Calu3 (cell line): Measurements from ENCODE around the gene CEP85. TPM values are rescaled to one million over a fixed set of nuclear protein-coding genes. Genes with fewer than 3 reads are reported as not detected.

Experiments
- BruUV-seq: library from RNA; stranded (reverse); fragments of 400-500 nt; replicated peaks from 2 replicates; lab custom pipeline; 2021; lab: Mats Ljungman, UMichigan
- CTCF ChIA-PET: fragments of 300-600 bp; sonication (Branson Sonifier 250); formaldehyde crosslinking; loops from one replicate; lab custom pipeline; 2022; ENCODE audit warnings: antibody characterized with exemption; lab: Charles Lee
- DNase-seq: peaks from one replicate; pipeline ENCODE4 v3.0.0; 2022
- H3K27ac Mint-ChIP-seq: one replicate; pipeline ENCODE4 v1.8.0; 2022; ENCODE audit warnings: mixed read lengths; ENCODE audit not compliant: unreplicated experiment
- H3K27me3 Mint-ChIP-seq: one replicate; pipeline ENCODE4 v1.8.0; 2022; ENCODE audit warnings: mixed read lengths; ENCODE audit not compliant: unreplicated experiment
- H3K36me3 Mint-ChIP-seq: one replicate; pipeline ENCODE4 v1.8.0; 2022; ENCODE audit warnings: mild to moderate bottlenecking, moderate library complexity, mixed read lengths; ENCODE audit not compliant: insufficient read depth, unreplicated experiment
- H3K4me1 Mint-ChIP-seq: one replicate; pipeline ENCODE4 v1.8.0; 2022; ENCODE audit warnings: mild to moderate bottlenecking, low read depth, mixed read lengths; ENCODE audit not compliant: unreplicated experiment
- H3K4me3 Mint-ChIP-seq: one replicate; pipeline ENCODE4 v1.8.0; 2022; ENCODE audit warnings: mild to moderate bottlenecking, low read depth, moderate library complexity, mixed read lengths; ENCODE audit not compliant: unreplicated experiment
- H3K9me3 Mint-ChIP-seq: one replicate; pipeline ENCODE4 v1.8.0; 2022; ENCODE audit warnings: low read depth, mixed read lengths; ENCODE audit not compliant: unreplicated experiment
- intact Hi-C: fragments of 100-400 bp; cut with micrococcal nuclease; formaldehyde crosslinking; loops from one replicate; pipeline ENCODE4 v1.10.0; 2022; ENCODE audit not compliant: unreplicated experiment
- total RNA-seq: library from RNA; stranded (reverse); gene quantifications from 2 replicates; pipeline ENCODE4 v1.2.3, GENCODE V29; 2022
- TF ChIP-seq, protein P1 (sequence below): fragments of 200-600 bp; IDR thresholded peaks from one replicate; pipeline ENCODE4 v1.8.0; 2022; ENCODE audit warnings: antibody characterized with exemption; ENCODE audit not compliant: unreplicated experiment

The CEP85 gene
- total RNA-seq, 1 experiment from 2014 or later = 19.9 TPM

DNA sequence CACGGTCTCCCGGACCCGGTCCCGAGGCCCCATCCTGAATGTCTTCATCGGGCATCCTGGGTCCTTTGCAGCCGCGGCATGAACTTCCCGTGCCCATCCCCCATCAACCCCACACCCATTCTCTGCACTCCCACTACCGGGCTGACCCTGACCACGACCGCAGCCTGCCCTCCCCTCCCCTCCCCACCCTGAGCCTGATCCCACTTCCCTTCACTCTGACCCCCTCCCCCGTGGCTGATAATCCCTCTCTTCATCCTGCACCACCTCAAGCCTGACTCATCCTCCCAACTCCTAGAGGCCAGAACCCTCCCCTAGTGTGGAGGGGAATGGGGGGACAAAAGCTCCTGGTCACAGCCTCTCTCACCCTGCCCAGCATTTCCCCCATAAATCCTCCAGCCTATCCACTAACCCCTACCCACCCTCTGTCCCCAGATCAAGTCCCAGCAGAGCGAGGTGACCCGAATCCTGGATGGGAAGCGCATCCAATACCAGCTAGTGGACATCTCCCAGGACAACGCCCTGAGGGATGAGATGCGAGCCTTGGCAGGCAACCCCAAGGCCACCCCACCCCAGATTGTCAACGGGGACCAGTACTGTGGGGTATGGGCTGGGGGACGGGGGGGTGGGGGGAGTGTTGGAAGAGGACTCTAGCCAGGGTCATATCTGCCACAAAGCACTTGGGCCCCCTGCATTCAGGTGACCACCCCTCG lies 46.5 kb downstream of the CEP85 start:
- H3K27me3 Mint-ChIP-seq = no peaks in the 10 kb centered on the region
- H3K9me3 Mint-ChIP-seq = no peaks in the 10 kb centered on the region
- H3K4me1 Mint-ChIP-seq = peaks cover 59% of the 10 kb centered on the region
- TF ChIP-seq, protein P1, sequence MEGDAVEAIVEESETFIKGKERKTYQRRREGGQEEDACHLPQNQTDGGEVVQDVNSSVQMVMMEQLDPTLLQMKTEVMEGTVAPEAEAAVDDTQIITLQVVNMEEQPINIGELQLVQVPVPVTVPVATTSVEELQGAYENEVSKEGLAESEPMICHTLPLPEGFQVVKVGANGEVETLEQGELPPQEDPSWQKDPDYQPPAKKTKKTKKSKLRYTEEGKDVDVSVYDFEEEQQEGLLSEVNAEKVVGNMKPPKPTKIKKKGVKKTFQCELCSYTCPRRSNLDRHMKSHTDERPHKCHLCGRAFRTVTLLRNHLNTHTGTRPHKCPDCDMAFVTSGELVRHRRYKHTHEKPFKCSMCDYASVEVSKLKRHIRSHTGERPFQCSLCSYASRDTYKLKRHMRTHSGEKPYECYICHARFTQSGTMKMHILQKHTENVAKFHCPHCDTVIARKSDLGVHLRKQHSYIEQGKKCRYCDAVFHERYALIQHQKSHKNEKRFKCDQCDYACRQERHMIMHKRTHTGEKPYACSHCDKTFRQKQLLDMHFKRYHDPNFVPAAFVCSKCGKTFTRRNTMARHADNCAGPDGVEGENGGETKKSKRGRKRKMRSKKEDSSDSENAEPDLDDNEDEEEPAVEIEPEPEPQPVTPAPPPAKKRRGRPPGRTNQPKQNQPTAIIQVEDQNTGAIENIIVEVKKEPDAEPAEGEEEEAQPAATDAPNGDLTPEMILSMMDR = no peak
- H3K27ac Mint-ChIP-seq = peak overlapping the region; percentile 92
- no peak for DNase-seq
- CTCF ChIA-PET = interaction anchor here (0.6 to 0.9 kb wide), 2 partner anchors 8 to 19 kb away, joined by 3 to 4 read pairs; no protein-coding TSS in a partner anchor
- no TSS peak for BruUV-seq
- peak overlapping the region; percentile 81 for H3K4me3 Mint-ChIP-seq
- peaks cover 76% of the 10 kb centered on the region for H3K36me3 Mint-ChIP-seq
- intact Hi-C loops = no loop called here

DNA sequence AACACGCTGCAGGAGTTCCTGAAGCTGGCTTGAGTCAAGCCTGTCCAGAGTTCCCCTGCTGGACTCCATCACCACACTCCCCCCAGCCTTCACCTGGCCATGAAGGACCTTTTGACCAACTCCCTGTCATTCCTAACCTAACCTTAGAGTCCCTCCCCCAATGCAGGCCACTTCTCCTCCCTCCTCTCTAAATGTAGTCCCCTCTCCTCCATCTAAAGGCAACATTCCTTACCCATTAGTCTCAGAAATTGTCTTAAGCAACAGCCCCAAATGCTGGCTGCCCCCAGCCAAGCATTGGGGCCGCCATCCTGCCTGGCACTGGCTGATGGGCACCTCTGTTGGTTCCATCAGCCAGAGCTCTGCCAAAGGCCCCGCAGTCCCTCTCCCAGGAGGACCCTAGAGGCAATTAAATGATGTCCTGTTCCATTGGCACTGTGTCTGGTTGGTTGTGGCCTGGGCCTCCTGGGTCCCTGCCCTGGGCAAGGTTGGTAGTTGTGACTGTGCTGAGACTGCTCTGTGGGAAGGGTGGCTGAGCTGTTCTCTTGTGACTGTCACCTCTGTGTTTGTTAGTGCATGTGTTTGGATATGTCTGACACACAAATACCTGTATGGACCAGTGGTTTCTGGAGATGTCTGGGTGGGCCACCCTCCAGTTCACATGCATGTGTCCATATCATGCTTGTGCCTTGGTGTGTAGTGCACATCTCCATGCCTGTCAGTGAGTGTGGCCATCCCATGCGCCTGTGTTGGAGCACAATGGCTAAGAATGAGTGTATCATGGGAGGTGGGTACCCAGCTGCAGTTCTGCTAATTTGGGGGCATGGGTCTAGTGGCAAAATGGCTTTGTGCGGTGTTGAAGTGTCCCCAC lies 47.3 kb downstream of the CEP85 start:
- CTCF ChIA-PET = interaction anchor here (0.6 to 0.9 kb wide), 2 partner anchors 18 to 168 kb away, joined by 3 to 4 read pairs; no protein-coding TSS in a partner anchor
- no peaks in the 10 kb centered on the region for H3K27me3 Mint-ChIP-seq
- peak overlapping the region; percentile 92 for H3K27ac Mint-ChIP-seq
- H3K9me3 Mint-ChIP-seq = no peaks in the 10 kb centered on the region
- H3K4me1 Mint-ChIP-seq = peaks cover 51% of the 10 kb centered on the region
- peak overlapping the region; percentile 81 for H3K4me3 Mint-ChIP-seq
- peaks cover 70% of the 10 kb centered on the region for H3K36me3 Mint-ChIP-seq
- TF ChIP-seq, protein P1 = no peak
- no peak for DNase-seq
- intact Hi-C loops = no loop called here
- BruUV-seq = TSS peak; percentile 85

DNA sequence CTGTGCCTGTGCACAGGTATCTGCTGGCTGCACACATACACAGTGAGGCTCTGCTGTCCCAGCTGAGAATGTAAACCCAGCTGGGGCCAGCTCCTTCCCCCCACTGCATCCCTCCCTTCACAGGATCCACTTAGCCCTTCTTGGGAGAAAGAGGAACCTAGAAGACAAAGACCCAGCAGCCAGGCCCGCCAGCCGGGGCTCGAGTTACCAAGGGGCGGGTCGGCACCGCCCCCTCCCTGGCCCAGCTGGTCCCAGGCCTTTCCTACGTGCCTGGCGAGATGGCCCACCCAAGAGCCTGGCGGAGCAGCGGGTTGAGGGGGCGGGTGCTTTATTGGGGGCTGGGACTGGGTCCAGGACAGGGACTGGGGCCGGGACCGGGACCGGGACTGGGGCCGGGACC lies 48.0 kb downstream of the CEP85 start:
- CTCF ChIA-PET = interaction anchor here (0.6 kb wide), 1 partner anchor 169 kb away, joined by 4 read pairs; no protein-coding TSS in a partner anchor
- H3K9me3 Mint-ChIP-seq = no peaks in the 10 kb centered on the region
- H3K36me3 Mint-ChIP-seq = peaks cover 67% of the 10 kb centered on the region
- DNase-seq = no peak
- intact Hi-C loops = no loop called here
- TF ChIP-seq, protein P1 = no peak
- H3K27me3 Mint-ChIP-seq = no peaks in the 10 kb centered on the region
- H3K4me3 Mint-ChIP-seq = no peak overlapping the region
- peak overlapping the region; percentile 92 for H3K27ac Mint-ChIP-seq
- BruUV-seq = no TSS peak
- peaks cover 44% of the 10 kb centered on the region for H3K4me1 Mint-ChIP-seq

DNA sequence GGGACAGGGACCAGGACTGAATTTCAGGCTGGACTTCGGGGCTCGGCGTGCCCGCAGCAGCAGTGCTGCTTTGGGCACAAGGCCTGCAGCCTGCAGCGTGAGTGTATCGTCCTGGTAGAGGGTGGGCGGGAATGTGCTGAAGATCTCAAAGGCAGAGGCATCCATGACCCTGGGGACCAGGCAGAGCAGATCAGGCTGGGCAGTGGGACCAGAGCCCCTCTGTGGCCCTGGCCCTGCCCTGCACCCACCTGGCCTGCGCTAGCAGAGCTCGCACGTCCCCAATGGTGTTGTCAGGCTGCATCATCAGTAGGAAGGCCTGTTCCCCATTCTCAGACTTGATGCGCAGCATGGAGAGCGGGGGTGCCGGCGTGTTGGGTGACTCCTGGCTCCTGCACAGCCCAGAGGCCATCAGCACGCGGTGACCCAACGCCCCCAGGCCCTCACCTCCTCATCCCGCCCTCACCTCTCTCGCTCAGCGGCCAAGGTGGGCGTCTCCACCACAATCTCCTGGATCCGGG lies 48.5 kb downstream of the CEP85 start:
- Mint-ChIP-seq H3K27me3 (no peaks in the 10 kb centered on the region), H3K36me3 (peaks cover 63% of the 10 kb centered on the region), H3K4me3 (no peak overlapping the region), H3K9me3 (no peaks in the 10 kb centered on the region), H3K4me1 (peaks cover 39% of the 10 kb centered on the region), H3K27ac (no peak overlapping the region)
- DNase-seq = no peak
- CTCF ChIA-PET = no interaction called here
- TF ChIP-seq, protein P1 = no peak
- no TSS peak for BruUV-seq
- intact Hi-C loops = no loop called here
